IMR-90 (cell line): ENCODE results near the gene DCDC2. TPM values are rescaled to one million over a fixed set of nuclear protein-coding genes. Genes with fewer than 3 reads are reported as not detected.

Experiments
- ATAC-seq: fragments of 200-7000 bp; cut with Tn5 transposase; 2 replicates; pipeline ENCODE4 v1.9.1; 2020; ENCODE audit warnings: low read depth, mild to moderate bottlenecking, moderate library complexity
- BruUV-seq: library from RNA; stranded (reverse); fragments of 400-500 nt; replicated peaks from 2 replicates; lab custom pipeline; 2021; lab: Mats Ljungman, UMichigan
- CTCF ChIA-PET: fragments of 300-600 bp; formaldehyde crosslinking; extraction: SDS; loops from one replicate; lab custom pipeline; 2021; ENCODE audit warnings: antibody characterized with exemption; lab: Yijun Ruan, JAX
- POLR2A ChIA-PET: fragments of 300-600 bp; sonication (Branson Sonifier 250); formaldehyde crosslinking; loops from one replicate; lab custom pipeline; 2022; ENCODE audit warnings: antibody characterized with exemption; ENCODE audit not compliant: unreplicated experiment; lab: Charles Lee
- DNase-seq: peaks from one replicate; pipeline ENCODE4 v3.0.0; 2013
- H2AFZ ChIP-seq: replicated peaks from 2 replicates; pipeline ENCODE3; 2013; ENCODE audit warnings: low read length, mild to moderate bottlenecking; ENCODE audit not compliant: poor library complexity
- H2AK5ac ChIP-seq: 2 replicates; pipeline ENCODE4 v1.6.1; 2013; ENCODE audit warnings: low read depth, low read length, inconsistent platforms
- H2AK9ac ChIP-seq: replicated peaks from 2 replicates; pipeline ENCODE3; 2013; ENCODE audit warnings: mild to moderate bottlenecking, low read depth, low read length, moderate library complexity; ENCODE audit not compliant: poor library complexity
- H2BK120ac ChIP-seq: 2 replicates; pipeline ENCODE4 v1.6.1; 2013; ENCODE audit warnings: low read depth, low read length, inconsistent platforms
- H2BK15ac ChIP-seq: 3 replicates; pipeline ENCODE4 v1.6.1; 2013; ENCODE audit warnings: low read depth, low read length, inconsistent platforms
- H2BK20ac ChIP-seq: 2 replicates; pipeline ENCODE4 v1.6.1; 2013; ENCODE audit warnings: low read depth, mild to moderate bottlenecking, inconsistent platforms, low read length, moderate library complexity
- H2BK5ac ChIP-seq: 2 replicates; pipeline ENCODE4 v1.6.1; 2013; ENCODE audit warnings: mild to moderate bottlenecking, low read depth, low read length, inconsistent platforms; ENCODE audit not compliant: poor library complexity, severe bottlenecking
- H3K14ac ChIP-seq: replicated peaks from 2 replicates; pipeline ENCODE4 v1.6.1; 2013; ENCODE audit warnings: low read depth, low read length, inconsistent platforms
- H3K18ac ChIP-seq: 2 replicates; pipeline ENCODE4 v1.6.1; 2013; ENCODE audit warnings: low read depth, low read length, control low read depth
- H3K23ac ChIP-seq: 2 replicates; pipeline ENCODE4 v1.6.1; 2013; ENCODE audit warnings: low read depth, low read length, inconsistent platforms
- H3K27ac ChIP-seq: 2 replicates; pipeline ENCODE4 v1.5.1; 2013; ENCODE audit warnings: mild to moderate bottlenecking, control low read depth, low read length; ENCODE audit not compliant: insufficient read depth
- H3K27me3 ChIP-seq: 2 replicates; pipeline ENCODE4 v1.6.1; 2013; ENCODE audit warnings: low read length; ENCODE audit not compliant: control insufficient read depth, insufficient read depth
- H3K36me3 ChIP-seq: 2 replicates; pipeline ENCODE4 v1.6.1; 2013; ENCODE audit warnings: low read length, mixed read lengths; ENCODE audit not compliant: control insufficient read depth, insufficient read depth
- H3K4ac ChIP-seq: 2 replicates; pipeline ENCODE4 v1.6.1; 2013; ENCODE audit warnings: low read depth, low read length, inconsistent platforms
- H3K4me1 ChIP-seq: 2 replicates; pipeline ENCODE4 v1.6.1; 2013; ENCODE audit warnings: low read length, mixed read lengths; ENCODE audit not compliant: control insufficient read depth, insufficient read depth
- H3K4me2 ChIP-seq: 2 replicates; pipeline ENCODE4 v1.6.1; 2013; ENCODE audit warnings: low read depth, mild to moderate bottlenecking, control low read depth, low read length, moderate library complexity
- H3K4me3 ChIP-seq: 2 replicates; pipeline ENCODE4 v1.5.1; 2013; ENCODE audit warnings: low read depth, mild to moderate bottlenecking, control low read depth, low read length, moderate library complexity; ENCODE audit not compliant: insufficient read depth
- H3K56ac ChIP-seq: 2 replicates; pipeline ENCODE4 v1.6.1; 2013; ENCODE audit warnings: low read length, inconsistent platforms; ENCODE audit not compliant: insufficient read depth; ENCODE audit errors: extremely low read depth
- H3K79me1 ChIP-seq, 2 experiments: 2 replicates each; pipeline ENCODE4 v1.6.1; 2013; ENCODE audit warnings: low read length in 2 of 2, inconsistent platforms in 1 of 2, low read depth in 1 of 2
- H3K9ac ChIP-seq: 2 replicates; pipeline ENCODE4 v1.6.1; 2013; ENCODE audit warnings: low read depth, low read length, control low read depth
- H3K9me1 ChIP-seq: 2 replicates; pipeline ENCODE4 v1.6.1; 2013; ENCODE audit warnings: low read length, inconsistent platforms; ENCODE audit not compliant: insufficient read depth
- H3K9me3 ChIP-seq: 2 replicates; pipeline ENCODE4 v1.6.1; 2013; ENCODE audit warnings: low read length; ENCODE audit not compliant: control insufficient read depth, insufficient read depth
- H4K20me1 ChIP-seq: 2 replicates; pipeline ENCODE4 v1.6.1; 2013; ENCODE audit warnings: low read length, inconsistent platforms; ENCODE audit not compliant: insufficient read depth
- H4K5ac ChIP-seq: 2 replicates; pipeline ENCODE4 v1.6.1; 2013; ENCODE audit warnings: mild to moderate bottlenecking, low read depth, low read length, control low read depth
- H4K8ac ChIP-seq, 2 experiments: 2 replicates each; pipeline ENCODE4 v1.6.1; 2013; ENCODE audit warnings: low read depth in 2 of 2, low read length in 2 of 2, control low read depth in 1 of 2, inconsistent platforms in 1 of 2
- H4K91ac ChIP-seq: 2 replicates; pipeline ENCODE4 v1.6.1; 2013; ENCODE audit warnings: low read depth, low read length, inconsistent platforms; ENCODE audit not compliant: insufficient read depth
- POLR2A ChIP-seq: IDR thresholded peaks from 2 replicates; pipeline ENCODE4 v1.6.1; 2012; ENCODE audit warnings: mild to moderate bottlenecking, low read depth, low read length
- WGBS, 2 experiments: methylation state at CpG; one replicate each; pipeline versions ENCODE4 v1.1.5 to v1.1.7; 2013; ENCODE audit warnings: missing lambda C conversion rate in 2 of 2; ENCODE audit not compliant: insufficient read length in 1 of 2; ENCODE audit errors: extremely low coverage in 2 of 2; 5-methylcytosine and 5-hydroxymethylcytosine counted together
- dilution Hi-C: fragments of 300-500 bp; cut with HindIII; formaldehyde crosslinking; loops from one replicate; pipeline ENCODE4 v1.14.3; 2018; ENCODE audit warnings: low sequenced_read_pairs; ENCODE audit not compliant: unreplicated experiment
- in situ Hi-C: fragments of 300-500 bp; cut with MboI; formaldehyde crosslinking; loops from 3 replicates; pipeline ENCODE4 v1.14.3; 2019; ENCODE audit warnings: low sequenced_read_pairs, inconsistent platforms, mixed read lengths
- intact Hi-C: fragments of 100-400 bp; cut with micrococcal nuclease; formaldehyde crosslinking; loops from 2 replicates; pipeline ENCODE4 v1.10.0; 2022
- polyA plus RNA-seq, 3 experiments: library from polyadenylated mRNA; depleted of rRNA; stranded (reverse); fragments of >200 nt; gene quantifications; 2 replicates each; pipeline ENCODE4 v1.2.3, GENCODE V29; 2012; ENCODE audit warnings: low replicate concordance in 1 of 3
- total RNA-seq: library from RNA; depleted of rRNA; stranded (reverse); fragments of >200 nt; gene quantifications from 2 replicates; pipeline ENCODE4 v1.2.3, GENCODE V29; 2012

Gene DCDC2
- total and polyA plus RNA-seq, 2 of the 4 experiments (the other 2 are of a cell fraction) = not detected

DNA sequence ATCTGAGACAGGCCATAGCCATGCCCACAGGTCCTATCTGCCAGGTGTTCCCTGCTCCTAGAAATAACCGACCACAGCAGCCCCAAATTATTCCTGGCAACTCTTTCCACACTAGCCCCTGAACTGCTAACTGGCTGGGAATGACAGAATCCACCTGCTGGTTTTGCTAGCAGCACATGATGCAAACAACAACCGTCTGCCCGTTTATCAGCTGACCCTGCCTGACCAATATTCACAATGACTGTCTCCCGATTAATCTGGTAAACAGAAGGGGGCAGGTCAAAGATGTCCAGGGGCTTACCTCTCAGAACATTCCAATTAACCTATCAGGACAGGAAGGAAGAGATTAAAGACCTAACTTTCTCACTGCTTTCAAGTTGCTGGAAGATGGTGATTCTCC lies 130.3 kb downstream of the DCDC2 start:
- no peaks in the 10 kb centered on the region for H3K27me3 ChIP-seq
- WGBS, 2 experiments = no CpG with 5 or more reads among the region's 4 CpGs
- H3K9me3 ChIP-seq = peaks cover 3% of the 10 kb centered on the region
- no peak overlapping the region for H3K4ac ChIP-seq
- H3K14ac ChIP-seq = no peak overlapping the region
- H3K79me1 ChIP-seq = no peaks in the 10 kb centered on the region
- TF ChIP-seq POLR2A = no peak
- DNase-seq (no peak), ATAC-seq (no peak)
- ChIA-PET CTCF (no interaction called here), POLR2A (no interaction called here)
- no peak overlapping the region for H3K9ac ChIP-seq
- no peak overlapping the region for H3K18ac ChIP-seq
- dilution Hi-C loops = no loop called here
- no peak overlapping the region for H4K5ac ChIP-seq
- H3K56ac ChIP-seq = no peak overlapping the region
- no TSS peak for BruUV-seq
- no peak overlapping the region for H2AK9ac ChIP-seq
- H3K27ac ChIP-seq = no peak overlapping the region
- H2BK120ac ChIP-seq = no peak overlapping the region
- H2BK5ac ChIP-seq = no peak overlapping the region
- H3K4me3 ChIP-seq = no peak overlapping the region
- no peaks in the 10 kb centered on the region for H3K4me1 ChIP-seq
- H4K8ac ChIP-seq = no peak overlapping the region
- no peak overlapping the region for H3K4me2 ChIP-seq
- no peak overlapping the region for H2BK20ac ChIP-seq
- H3K36me3 ChIP-seq = no peaks in the 10 kb centered on the region
- no peak overlapping the region for H2AFZ ChIP-seq
- H2BK15ac ChIP-seq = no peak overlapping the region
- no peak overlapping the region for H3K23ac ChIP-seq
- no peaks in the 10 kb centered on the region for H3K9me1 ChIP-seq
- intact Hi-C loops = no loop called here
- H2AK5ac ChIP-seq = no peak overlapping the region
- in situ Hi-C loops = no loop called here
- H4K20me1 ChIP-seq = no peaks in the 10 kb centered on the region
- no peak overlapping the region for H4K91ac ChIP-seq
